ENCODE measurements around the gene OR4S2. TPM values are rescaled to one million over a fixed set of nuclear protein-coding genes. Genes with fewer than 3 reads are reported as not detected.

The OR4S2 gene, protein sequence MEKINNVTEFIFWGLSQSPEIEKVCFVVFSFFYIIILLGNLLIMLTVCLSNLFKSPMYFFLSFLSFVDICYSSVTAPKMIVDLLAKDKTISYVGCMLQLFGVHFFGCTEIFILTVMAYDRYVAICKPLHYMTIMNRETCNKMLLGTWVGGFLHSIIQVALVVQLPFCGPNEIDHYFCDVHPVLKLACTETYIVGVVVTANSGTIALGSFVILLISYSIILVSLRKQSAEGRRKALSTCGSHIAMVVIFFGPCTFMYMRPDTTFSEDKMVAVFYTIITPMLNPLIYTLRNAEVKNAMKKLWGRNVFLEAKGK
- total RNA-seq (2021; fragmentation: NEBNext Ultra II Directional; extraction: Animal tissue kit (Norgen Biotek cat#: 25700)), result not detected in 2 replicates
- not detected in 2 replicates for polyA plus RNA-seq (2011; rRNA removed)
- not detected for polyA plus RNA-seq (2011; cell fraction: cytosol; rRNA removed)
- polyA plus RNA-seq (2011; cell fraction: nucleus; rRNA removed), result not detected
- polyA plus RNA-seq (2012, experiment 1 of 2), result not detected in 4 replicates
- polyA plus RNA-seq (2012, experiment 2 of 2), result not detected
- polyA plus RNA-seq (2013, experiment 1 of 2), result not detected
- not detected for polyA plus RNA-seq (2013, experiment 2 of 2)
- not detected in 2 replicates for polyA minus RNA-seq (2011; rRNA and poly(A)+ RNA removed)
- not detected for polyA minus RNA-seq (2011; cell fraction: cytosol; rRNA and poly(A)+ RNA removed)
- not detected for polyA minus RNA-seq (2011; cell fraction: nucleus; rRNA and poly(A)+ RNA removed)
- long read RNA-seq, experiment 1, result 0 reads
- long read RNA-seq, experiment 2, result 0 reads

- no peak within 1 kb of the TSS for H4K91ac ChIP-seq (replicated peaks; ENCODE audit: insufficient read length, low read length)
- H2BK12ac ChIP-seq (ENCODE audit: low read depth, low read length), result no peak within 1 kb of the TSS
- H2BK5ac ChIP-seq (ENCODE audit: low read depth, low read length), result no peak within 1 kb of the TSS
- no peak within 1 kb of the TSS for H4K8ac ChIP-seq (ENCODE audit: extremely low read depth, insufficient read depth, low read length)
- H4K5ac ChIP-seq (ENCODE audit: insufficient read length, low read depth, low read length), result no peak within 1 kb of the TSS
- H3K27me3 ChIP-seq (replicated peaks in 1 of 4; ENCODE audit: control insufficient read depth in 3 of 4, extremely low read depth in 1 of 4, insufficient read depth in 3 of 4, low read length in 3 of 4), result no peaks in the 10 kb centered on the region
- no peak within 1 kb of the TSS for H3K4me3 ChIP-seq (ENCODE audit: extremely low read depth in 1 of 4, insufficient read depth in 2 of 4, low read depth in 3 of 4, low read length in 4 of 4)
- H3K4me2 ChIP-seq (ENCODE audit: insufficient read depth in 1 of 2, low read depth in 2 of 2, low read length in 2 of 2), result no peak within 1 kb of the TSS
- no peak within 1 kb of the TSS for H2BK120ac ChIP-seq (replicated peaks; ENCODE audit: low read depth, low read length)
- H3K27ac ChIP-seq (ENCODE audit: low read depth, low read length), result no peak within 1 kb of the TSS
- no peaks in the 10 kb centered on the region for H4K20me1 ChIP-seq (replicated peaks in 1 of 2; ENCODE audit: control insufficient read depth in 1 of 2, insufficient read depth in 2 of 2, low read length in 2 of 2)
- no peak within 1 kb of the TSS for H3K9ac ChIP-seq (replicated peaks in 1 of 4; ENCODE audit: extremely low read depth in 1 of 4, low read depth in 3 of 4, low read length in 3 of 4)
- TF ChIP-seq ASH2L (IDR thresholded peaks at IDR 0.05; ENCODE audit: low read length) (no peak), CBX5 (IDR thresholded peaks at IDR 0.05; ENCODE audit: low read depth, low read length) (no peak), BRCA1 (IDR thresholded peaks at IDR 0.05; ENCODE audit: low read depth, low read length) (no peak), KDM4A (IDR thresholded peaks at IDR 0.05; ENCODE audit: low read depth, low read length, severe bottlenecking) (no peak), KDM5A (IDR thresholded peaks at IDR 0.05; ENCODE audit: low read length) (no peak), GTF2F1 (IDR thresholded peaks at IDR 0.05; ENCODE audit: borderline replicate concordance, low read depth, low read length) (no peak), POLR2A (IDR thresholded peaks at IDR 0.05; ENCODE audit: control extremely low read depth in 1 of 2, low read depth in 2 of 2, low read length in 2 of 2) (no peak), RBBP5 (IDR thresholded peaks at IDR 0.05; ENCODE audit: borderline replicate concordance, low read depth, low read length) (no peak), CHD2 (IDR thresholded peaks at IDR 0.05; ENCODE audit: low read length) (no peak)
- no peak within 1 kb of the TSS for H3K23ac ChIP-seq (ENCODE audit: insufficient read length)
- H3K23me2 ChIP-seq (ENCODE audit: low read depth, low read length), result no peaks in the 10 kb centered on the region
- ChIA-PET CTCF (ENCODE audit: partially characterized antibody) (no interaction called here), POLR2A (ENCODE audit: partially characterized antibody) (no interaction called here)
- no peak within 1 kb of the TSS for H2BK15ac ChIP-seq (ENCODE audit: low read length)
- no peak within 1 kb of the TSS for H2AK5ac ChIP-seq (ENCODE audit: low read depth, low read length)
- H3K9me3 ChIP-seq (ENCODE audit: insufficient read depth in 2 of 2, low read depth in 1 of 2, low read length in 1 of 2), result peaks cover 15 to 20% of the 10 kb centered on the region in 2 experiments
- no peak within 1 kb of the TSS for H3K4ac ChIP-seq (replicated peaks; ENCODE audit: insufficient read length, low read depth, low read length)
- 84% methylated on average over 2 of the region's 2 CpGs; no CpG with 5 or more reads in 1 of the 2 experiments for WGBS, 2 experiments (ENCODE audit: extremely low coverage in 1 of 2, insufficient coverage in 1 of 2, insufficient read length in 1 of 2, insufficient replicate concordance in 2 of 2, low coverage in 1 of 2, low lambda C conversion rate in 2 of 2, missing lambda C conversion rate in 1 of 2)
- no peaks in the 10 kb centered on the region for H3K79me1 ChIP-seq (ENCODE audit: low read depth, low read length)
- H2AFZ ChIP-seq (ENCODE audit: low read length), result no peak within 1 kb of the TSS
- DNase-seq (ENCODE audit: low read depth in 1 of 2, low spot score in 2 of 2), result no peak
- H3K14ac ChIP-seq (ENCODE audit: insufficient read length), result no peak within 1 kb of the TSS
- H3K4me1 ChIP-seq (replicated peaks in 1 of 4; ENCODE audit: control insufficient read depth in 3 of 4, insufficient read depth in 4 of 4, low read length in 3 of 4), result no peaks in the 10 kb centered on the region
- H2BK20ac ChIP-seq (ENCODE audit: low read length), result no peak within 1 kb of the TSS
- H3K79me2 ChIP-seq (ENCODE audit: control insufficient read depth in 1 of 2, insufficient read depth in 2 of 2, low read length in 2 of 2), result no peaks in the 10 kb centered on the region
- H3K18ac ChIP-seq (ENCODE audit: extremely low read depth, low read length), result no peak within 1 kb of the TSS
- no peak for FAIRE-seq
- no peak within 1 kb of the TSS for H3K56ac ChIP-seq (replicated peaks; ENCODE audit: insufficient read length, low read depth, low read length)
- H3K36me3 ChIP-seq (ENCODE audit: control insufficient read depth in 2 of 4, insufficient read depth in 4 of 4, low read length in 3 of 4), result no peaks in the 10 kb centered on the region
Observed at GRCh38 chr11:55648027-55648426, at the start of gene OR4S2. Gene OR4S2, plus strand, starts transcription at chr11:55648327. Its CDS starts 2,577 bp downstream, at chr11:55650904.

Data from H1 (cell line).